Fibroblast of skin of left quadriceps (primary cell): ENCODE data around the gene LSMEM2.
"Not testable (repeated sequence)": the region's sequence is repeated elsewhere in the genome, so short reads cannot be mapped to it uniquely, and the experiment has no call there.

Experiments used
- DNase-seq, 2 experiments: peaks; one replicate each; pipeline ENCODE4 v3.0.0-alpha.2; 2013; ENCODE audit warnings: low read depth in 2 of 2

LSMEM2 gene

DNA sequence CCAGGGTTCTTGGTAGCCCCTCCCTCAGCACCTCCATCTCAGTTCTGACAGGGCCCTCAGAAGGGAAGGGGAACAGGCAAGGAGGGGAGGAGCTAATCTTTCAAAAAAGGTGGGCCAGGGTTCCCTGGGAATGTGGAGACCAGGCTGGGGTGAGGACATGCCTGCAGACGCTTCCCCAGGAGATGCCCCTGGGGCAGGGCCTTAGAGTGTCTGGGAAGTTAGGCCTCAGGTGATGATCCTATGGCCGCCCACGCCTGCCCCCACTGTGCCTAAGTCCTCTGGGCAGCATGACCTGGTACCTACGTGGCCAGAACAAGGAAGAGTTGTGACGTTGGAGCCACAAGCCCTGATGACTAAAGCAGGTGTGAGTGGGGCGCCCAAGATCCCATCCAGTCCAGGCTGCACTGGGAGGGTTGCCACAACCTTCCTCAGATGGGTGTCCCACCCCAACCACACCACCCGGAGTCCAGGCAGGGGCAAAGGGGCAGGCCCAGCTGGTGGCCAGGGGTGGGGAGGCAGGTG, 13.9 kb upstream of the LSMEM2 start:
- no peak for DNase-seq

DNA sequence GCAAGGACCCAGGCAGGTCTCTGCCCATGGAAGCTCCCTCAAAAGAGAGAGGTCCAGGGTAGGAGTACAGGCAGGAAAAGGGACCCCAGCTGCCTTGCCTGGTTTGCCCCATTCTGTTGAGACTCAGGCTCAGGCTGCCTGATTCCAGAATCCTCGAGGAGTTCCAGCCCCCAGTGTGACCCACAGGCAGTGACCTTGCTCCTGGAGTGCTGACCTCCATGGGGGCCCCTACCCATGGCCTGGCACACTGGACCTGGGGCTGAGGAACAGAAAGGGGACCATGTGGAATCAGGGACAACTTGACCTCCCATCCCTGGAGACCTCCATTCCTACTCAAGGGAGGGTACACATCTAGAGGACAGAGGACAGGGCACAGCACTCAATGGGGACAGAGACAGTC, 13.3 kb upstream of the LSMEM2 start:
- DNase-seq = no peak

DNA sequence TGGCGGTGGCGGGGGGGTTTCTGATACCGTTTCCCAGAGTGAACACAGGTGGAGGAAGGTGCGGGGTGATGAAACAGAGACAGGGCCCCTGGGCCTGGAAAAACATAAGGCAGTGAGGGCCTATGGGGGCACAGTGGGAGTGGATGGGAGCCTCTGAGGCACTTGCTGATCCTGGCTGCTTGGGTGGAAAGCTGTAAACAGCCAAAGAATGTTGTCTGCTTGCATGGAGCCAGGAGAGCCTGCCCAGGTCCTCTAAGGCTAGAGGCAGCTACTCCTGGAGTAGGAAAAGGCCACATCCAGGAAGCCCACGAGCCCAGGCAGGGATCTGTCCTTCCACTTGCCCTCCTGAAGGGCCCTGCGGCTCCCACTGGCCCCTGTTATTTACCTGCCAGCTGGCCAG, 12.9 kb upstream of the LSMEM2 start:
- DNase-seq = no peak

DNA sequence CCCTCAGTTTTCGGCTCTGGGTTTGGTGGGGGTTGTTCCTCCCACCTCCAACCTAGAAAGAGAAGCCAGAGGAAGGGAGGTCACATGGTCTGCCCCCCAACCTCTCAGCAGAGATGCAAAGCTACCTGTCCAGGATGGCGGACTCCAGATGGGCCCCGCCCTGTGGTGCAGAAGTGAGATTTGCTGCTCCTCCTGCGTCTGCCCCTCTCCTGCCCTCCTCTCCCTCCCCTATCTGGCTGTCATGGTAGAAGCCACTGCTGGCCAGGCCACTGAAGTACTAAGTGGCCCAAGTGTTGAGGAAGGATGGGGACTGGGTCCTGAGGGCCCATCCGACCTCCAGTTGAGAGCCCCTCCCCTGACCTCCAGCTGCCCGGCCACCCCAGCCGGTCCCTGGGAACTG, 12.1 kb upstream of the LSMEM2 start:
- no peak for DNase-seq

DNA sequence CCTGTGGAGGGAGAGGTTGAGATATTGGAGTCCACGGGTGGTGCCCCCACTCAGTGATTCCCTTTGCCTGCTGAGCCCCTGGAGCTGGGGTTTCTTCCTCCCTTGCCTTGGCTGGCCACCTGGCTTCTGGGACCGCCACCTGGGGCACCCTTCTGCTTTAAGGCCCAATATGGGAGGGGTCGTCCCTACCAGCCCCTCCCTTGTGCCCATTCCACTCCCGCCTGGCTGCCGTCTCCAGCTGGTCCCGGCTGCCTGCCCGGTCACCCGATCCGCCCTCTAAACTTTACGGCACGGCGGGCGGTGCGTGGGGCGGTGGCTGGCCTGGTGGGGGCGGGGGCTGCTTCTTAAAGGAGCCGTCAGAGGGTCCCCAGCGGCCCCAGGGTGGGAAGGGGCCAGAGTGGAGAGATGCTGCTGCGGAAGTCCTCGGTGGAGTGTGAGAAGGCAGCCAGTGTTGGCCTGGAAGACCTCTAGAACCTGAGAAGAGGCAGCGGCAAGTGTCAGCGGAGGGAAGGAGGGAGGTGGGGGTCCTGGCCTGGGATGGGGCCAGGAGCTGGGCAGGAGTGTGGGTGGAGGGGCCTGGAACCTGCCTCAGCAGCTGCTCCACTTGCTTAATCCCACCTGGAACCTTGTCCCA, 11.5 kb upstream of the LSMEM2 start:
- no peak for DNase-seq

DNA sequence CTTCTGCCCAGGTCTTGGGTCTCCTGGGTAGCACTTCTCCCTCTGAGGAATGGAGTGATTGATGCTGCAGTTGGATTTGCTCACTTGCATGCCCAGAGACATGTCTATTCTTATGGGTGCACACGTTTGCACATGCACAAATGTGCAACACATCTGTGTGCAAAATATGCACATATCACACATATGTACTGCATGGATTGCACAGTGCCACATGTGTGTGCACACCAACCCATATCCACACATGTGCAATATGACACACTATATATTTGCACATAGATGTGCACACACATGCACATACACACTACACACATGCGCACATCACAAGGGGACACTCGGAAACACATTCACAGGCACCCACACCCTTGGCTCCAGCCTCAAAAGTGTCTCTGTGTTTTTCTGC, 10.6 kb upstream of the LSMEM2 start:
- no peak for DNase-seq

DNA sequence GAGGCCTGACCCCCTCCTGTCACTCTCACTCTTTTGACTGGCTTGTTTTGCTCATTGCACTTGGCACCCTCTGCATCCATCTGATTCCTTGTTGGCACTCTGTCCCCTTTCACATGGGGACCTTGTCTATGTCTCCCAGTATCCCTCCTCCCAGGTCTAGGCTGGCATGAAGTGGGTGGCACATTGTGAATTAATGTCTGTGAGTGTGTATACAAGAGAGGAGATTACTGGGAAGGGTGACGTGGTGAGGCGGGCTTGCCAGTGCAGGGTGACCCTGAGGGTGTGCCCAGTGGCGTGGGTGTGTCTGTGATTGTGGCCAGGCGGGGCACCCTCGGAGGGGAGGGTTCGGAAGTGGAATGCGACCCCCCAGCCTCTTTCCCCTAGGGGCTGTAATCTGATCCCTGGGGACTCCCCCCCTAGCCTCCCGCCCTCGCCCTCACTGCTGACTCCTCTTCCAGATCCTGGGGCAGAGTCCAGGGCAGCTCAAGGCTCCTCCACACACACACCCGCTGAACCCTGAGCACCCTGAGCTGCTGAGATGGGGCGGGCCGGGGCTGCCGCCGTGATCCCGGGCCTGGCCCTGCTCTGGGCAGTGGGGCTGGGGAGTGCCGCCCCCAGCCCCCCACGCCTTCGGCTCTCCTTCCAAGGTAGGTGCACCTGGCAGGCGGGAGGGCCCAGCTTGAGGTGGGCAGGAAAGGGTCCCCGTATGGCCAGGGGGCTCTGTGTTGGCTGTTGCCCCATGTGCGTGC, 10.0 kb upstream of the LSMEM2 start, which contains the start of gene SEMA3B:
SEMA3B (plus strand) TSS at position 445 of the 749 bp plus-strand sequence; CDS start at position 539, 94 bp downstream.
- no peak for DNase-seq

DNA sequence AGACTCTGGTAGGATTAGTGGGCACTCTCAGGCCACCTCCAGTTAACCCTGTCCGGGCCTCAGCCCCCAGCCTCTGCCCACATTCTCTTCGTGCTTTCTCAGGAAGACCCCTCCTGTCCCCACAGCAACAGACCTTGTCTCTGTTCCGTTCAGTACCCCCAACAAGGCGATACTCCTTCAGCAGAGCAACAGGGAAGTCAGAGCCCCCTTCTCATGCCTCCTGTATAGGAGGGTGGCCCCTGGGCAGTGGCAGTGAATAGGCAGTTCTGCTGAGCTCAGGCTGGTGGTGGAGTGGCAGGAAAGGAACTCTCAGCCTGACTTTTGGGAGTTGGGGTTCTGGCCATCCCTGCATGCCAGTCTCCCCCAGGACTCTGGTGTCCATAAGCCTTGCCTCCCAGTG, 9.4 kb upstream of the LSMEM2 start:
- DNase-seq = no peak

DNA sequence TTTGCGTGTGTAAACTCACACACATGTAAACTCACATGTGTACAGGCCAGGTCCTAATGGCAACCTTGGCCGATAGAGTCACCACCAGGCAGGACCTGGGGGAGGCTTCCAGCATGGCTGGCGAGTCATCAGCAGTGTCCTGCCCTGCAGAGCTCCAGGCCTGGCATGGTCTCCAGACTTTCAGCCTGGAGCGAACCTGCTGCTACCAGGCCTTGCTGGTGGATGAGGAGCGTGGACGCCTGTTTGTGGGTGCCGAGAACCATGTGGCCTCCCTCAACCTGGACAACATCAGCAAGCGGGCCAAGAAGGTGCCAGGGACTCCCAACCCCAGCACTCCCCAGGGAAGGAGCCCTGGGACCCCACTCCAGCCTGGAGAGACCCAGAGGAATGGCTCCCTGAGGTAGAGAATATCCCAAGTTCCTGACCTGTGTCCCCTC, 8.9 kb upstream of the LSMEM2 start:
- DNase-seq = no peak

DNA sequence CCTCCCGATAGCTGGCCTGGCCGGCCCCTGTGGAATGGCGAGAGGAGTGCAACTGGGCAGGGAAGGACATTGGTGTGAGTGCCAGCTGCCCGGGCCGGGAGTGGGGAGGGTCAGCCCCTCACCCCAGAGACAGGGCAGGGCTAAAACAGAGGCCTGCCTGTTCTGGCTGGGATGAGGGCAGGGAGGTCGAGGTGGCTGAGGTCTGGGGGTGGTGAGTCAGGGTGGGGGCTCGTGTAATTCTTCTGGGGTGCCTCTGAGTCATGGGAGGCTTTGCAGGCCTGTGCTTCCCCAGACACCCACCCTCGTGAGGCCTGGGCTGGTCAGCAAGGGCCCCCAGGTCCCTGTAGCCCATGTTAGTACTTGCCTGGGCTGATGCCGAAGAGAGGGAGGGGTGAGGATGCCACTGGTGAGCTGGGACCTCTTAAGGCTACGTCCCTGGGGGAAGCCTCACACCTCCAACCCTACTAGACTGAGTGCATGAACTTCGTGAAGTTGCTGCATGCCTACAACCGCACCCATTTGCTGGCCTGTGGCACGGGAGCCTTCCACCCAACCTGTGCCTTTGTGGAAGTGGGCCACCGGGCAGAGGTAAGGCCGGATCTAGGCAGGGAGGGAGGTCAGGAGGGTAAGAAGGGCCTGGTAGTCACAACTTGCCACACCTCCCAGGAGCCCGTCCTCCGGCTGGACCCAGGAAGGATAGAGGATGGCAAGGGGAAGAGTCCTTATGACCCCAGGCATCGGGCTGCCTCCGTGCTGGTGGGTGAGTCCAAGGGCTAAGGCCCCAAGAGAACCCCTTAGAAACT, 8.3 kb upstream of the LSMEM2 start:
- DNase-seq = no peak

DNA sequence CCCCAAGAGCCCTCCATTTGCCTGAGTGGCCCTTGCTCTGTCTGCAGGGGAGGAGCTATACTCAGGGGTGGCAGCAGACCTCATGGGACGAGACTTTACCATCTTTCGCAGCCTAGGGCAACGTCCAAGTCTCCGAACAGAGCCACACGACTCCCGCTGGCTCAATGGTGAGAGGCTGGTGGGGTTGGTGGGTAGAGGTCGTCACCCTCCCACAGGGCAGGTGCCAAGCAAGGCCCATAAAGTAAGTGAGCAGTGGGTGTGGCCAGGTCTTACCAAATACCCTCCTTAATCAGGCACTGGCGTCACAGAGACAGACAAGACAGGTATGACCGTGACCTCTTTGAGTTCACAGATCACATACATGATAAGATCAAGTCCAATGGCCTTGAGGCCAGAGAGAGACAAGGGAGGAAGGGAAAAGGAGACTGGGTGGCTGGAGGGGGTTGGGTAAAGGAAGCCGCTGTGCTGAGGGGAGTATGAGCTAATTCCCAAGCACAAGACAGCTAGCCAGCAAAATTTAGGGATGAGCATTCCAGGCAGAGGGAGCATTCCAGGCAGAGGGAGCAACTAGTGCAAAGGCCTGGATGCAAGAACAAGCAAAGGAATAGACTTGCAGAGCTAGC, 7.5 kb upstream of the LSMEM2 start:
- DNase-seq = no peak

DNA sequence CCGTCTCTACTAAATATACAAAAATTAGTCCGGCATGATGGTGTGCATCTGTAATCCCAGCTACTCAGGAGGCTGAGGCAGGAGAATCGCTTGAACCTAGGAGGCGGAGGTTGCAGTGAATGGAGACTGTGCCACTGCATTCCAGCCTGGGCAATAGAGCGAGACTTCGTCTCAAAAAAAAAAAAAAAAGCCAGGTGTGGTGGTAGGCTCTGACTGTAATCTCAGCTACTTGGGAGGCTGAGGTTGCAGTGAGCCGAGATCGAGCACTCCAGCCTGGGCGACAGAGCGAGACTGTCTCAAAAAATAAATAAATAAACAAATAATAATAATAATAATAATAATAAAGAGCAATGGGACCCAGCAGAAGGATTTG, 6.4 kb upstream of the LSMEM2 start:
- DNase-seq = not testable (repeated sequence)

DNA sequence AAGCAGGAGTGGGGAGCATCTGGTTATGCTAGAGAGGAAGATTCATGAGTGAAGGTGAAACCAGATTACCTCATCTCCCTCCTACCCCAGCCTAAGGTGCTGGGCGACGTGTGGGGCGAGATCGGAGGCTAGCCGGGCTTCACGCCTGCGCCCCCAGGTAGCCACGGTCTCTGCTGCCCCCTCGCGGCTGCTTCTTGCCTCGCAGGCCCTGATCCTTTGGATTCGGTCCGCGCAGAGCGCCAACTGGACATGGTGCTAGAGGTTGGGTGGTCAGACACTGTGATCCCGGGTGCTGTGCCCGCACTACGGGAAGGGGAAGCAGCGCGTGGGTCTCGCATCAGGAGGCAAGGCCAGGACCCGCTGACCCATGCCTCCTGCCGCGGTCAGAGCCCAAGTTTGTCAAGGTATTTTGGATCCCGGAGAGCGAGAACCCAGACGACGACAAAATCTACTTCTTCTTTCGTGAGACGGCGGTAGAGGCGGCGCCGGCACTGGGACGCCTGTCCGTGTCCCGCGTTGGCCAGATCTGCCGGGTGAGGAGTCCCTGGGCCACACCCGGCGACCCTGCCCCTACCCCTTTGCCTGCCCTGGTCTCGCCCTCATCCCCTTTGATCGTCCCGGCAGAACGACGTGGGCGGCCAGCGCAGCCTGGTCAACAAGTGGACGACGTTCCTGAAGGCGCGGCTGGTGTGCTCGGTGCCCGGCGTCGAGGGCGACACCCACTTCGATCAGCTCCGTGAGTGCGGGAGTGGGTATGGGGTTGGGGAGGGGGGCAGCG, 5.8 kb upstream of the LSMEM2 start:
- DNase-seq = peak in 1 of 2 experiments; percentile 27

DNA sequence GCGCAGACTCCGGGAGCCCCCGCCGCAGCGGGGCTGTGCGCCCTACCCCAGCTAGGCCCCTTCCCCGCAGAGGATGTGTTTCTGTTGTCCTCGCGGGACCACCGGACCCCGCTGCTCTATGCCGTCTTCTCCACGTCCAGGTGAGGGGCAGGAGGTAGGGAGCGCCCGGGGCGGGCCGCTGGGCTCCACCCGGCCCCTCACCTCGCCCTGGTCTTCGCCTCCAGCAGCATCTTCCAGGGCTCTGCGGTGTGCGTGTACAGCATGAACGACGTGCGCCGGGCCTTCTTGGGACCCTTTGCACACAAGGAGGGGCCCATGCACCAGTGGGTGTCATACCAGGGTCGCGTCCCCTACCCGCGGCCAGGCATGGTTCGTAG, 5.2 kb upstream of the LSMEM2 start:
- DNase-seq = no peak

DNA sequence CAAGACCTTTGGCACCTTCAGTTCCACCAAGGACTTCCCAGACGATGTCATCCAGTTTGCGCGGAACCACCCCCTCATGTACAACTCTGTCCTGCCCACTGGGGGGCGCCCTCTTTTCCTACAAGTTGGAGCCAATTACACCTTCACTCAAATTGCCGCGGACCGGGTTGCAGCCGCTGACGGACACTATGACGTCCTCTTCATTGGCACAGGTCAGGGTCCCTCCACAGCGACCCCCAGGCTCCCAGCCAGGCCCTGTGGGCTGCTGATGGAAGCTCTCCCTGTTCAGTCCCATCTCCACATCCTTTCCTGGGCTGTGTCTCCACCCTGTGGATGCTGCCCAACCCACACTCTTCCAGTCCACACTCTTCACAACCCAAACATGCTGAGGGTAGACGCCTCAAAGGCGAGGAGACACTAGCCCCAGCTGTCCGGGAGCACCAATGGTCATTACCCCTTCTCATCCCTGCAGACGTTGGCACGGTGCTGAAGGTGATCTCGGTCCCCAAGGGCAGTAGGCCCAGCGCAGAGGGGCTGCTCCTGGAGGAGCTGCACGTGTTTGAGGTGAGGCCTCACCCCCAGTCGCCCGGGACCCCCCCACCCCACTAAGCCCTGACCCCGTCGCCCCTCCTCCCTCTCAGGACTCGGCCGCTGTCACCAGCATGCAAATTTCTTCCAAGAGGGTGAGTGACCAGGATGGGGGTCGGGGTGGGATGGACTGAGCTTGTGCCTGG, 4.3 kb upstream of the LSMEM2 start:
- no peak for DNase-seq

DNA sequence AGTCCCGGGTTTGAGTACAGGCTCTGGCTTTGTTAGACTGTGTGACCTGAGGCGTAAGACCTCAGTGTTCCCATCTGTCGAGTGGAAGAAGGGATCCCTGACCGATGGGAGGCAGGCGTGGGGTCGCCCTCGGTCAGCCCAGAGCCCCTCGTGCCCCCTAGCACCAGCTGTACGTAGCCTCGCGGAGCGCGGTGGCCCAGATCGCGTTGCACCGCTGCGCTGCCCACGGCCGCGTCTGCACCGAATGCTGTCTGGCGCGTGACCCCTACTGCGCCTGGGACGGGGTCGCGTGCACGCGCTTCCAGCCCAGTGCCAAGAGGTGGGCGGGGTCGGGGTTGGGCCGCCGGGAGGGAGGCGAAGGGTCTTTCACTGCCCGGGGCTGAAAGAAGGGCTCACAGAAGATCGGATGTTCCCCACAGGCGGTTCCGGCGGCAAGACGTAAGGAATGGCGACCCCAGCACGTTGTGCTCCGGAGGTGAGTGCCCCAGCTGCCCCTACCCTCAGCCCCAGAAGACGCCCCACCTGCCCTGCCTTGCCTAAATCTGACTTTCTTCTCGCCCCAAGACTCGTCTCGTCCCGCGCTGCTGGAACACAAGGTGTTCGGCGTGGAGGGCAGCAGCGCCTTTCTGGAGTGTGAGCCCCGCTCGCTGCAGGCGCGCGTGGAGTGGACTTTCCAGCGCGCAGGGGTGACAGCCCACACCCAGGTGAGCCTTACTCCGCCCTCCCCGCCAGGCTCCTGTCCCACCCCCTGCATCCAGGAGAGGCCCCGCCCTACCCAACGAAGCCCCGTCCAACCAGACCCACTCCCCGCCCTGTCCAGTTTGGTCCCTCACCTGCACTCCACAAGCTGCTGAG, 3.5 kb upstream of the LSMEM2 start:
- no peak for DNase-seq

DNA sequence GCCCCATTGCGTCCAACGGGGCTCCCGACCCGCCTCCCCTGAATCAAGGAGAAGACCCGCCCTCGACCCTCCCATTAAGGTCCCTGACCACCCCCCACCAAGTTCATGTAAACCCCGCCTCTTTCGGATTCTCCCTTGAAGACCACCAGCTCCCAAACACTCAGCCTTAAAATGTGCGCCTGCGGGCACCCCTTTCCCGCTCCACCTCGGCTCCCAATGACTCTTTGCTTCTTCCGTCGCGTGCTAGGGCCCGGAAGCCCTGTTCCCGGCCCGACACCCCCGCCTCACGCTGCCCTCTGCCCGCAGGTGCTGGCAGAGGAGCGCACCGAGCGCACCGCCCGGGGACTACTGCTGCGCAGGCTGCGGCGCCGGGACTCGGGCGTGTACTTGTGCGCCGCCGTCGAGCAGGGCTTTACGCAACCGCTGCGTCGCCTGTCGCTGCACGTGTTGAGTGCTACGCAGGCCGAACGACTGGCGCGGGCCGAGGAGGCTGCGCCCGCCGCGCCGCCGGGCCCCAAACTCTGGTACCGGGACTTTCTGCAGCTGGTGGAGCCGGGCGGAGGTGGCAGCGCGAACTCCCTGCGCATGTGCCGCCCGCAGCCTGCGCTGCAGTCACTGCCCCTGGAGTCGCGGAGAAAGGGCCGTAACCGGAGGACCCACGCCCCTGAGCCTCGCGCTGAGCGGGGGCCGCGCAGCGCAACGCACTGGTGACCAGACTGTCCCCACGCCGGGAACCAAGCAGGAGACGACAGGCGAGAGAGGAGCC, 2.7 kb upstream of the LSMEM2 start:
- no peak for DNase-seq

DNA sequence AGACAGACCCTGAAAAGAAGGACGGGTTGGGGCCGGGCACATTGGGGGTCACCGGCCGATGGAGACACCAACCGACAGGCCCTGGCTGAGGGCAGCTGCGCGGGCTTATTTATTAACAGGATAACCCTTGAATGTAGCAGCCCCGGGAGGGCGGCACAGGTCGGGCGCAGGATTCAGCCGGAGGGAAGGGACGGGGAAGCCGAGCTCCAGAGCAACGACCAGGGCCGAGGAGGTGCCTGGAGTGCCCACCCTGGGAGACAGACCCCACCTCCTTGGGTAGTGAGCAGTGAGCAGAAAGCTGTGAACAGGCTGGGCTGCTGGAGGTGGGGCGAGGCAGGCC, 2.2 kb upstream of the LSMEM2 start:
- no peak for DNase-seq
